Measurements from ENCODE around the gene SLC37A1. TPM values are rescaled to one million over a fixed set of nuclear protein-coding genes. Genes with fewer than 3 reads are reported as not detected.
"Not testable (repeated sequence)": the region's sequence is repeated elsewhere in the genome, so short reads cannot be mapped to it uniquely, and the experiment has no call there.

The SLC37A1 gene
- total RNA-seq, 1 donor from 2014 or later, result 13.5 TPM

DNA sequence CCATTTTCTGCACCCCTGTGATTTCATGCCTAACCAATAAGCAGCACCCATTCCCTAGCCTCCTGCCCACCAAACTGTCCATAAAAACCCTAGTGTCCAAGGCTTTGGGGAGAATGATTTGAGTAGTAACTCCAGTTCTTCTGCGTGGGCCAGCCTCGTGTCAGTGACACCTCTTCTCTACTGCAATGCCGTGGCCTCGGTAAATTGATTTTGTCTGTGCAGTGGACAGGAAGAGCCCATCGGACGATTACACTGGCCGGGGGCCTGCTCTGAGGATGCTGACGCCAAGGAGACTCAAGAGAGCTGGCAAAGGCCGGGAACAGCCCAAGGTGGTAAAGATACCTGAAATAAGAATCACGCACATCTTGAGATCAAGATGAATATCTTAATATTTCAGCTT is 47.0 kb upstream of the SLC37A1 start:
- peaks cover 10% of the 10 kb centered on the region for H3K27me3 Mint-ChIP-seq (ENCODE audit: unreplicated experiment)
- H3K9me3 Mint-ChIP-seq (ENCODE audit: unreplicated experiment), result no peaks in the 10 kb centered on the region
- no peaks in the 10 kb centered on the region for H3K36me3 Mint-ChIP-seq (ENCODE audit: unreplicated experiment)
- H3K4me1 Mint-ChIP-seq (ENCODE audit: unreplicated experiment), result peaks cover 15% of the 10 kb centered on the region
- TF ChIP-seq, protein P1, sequence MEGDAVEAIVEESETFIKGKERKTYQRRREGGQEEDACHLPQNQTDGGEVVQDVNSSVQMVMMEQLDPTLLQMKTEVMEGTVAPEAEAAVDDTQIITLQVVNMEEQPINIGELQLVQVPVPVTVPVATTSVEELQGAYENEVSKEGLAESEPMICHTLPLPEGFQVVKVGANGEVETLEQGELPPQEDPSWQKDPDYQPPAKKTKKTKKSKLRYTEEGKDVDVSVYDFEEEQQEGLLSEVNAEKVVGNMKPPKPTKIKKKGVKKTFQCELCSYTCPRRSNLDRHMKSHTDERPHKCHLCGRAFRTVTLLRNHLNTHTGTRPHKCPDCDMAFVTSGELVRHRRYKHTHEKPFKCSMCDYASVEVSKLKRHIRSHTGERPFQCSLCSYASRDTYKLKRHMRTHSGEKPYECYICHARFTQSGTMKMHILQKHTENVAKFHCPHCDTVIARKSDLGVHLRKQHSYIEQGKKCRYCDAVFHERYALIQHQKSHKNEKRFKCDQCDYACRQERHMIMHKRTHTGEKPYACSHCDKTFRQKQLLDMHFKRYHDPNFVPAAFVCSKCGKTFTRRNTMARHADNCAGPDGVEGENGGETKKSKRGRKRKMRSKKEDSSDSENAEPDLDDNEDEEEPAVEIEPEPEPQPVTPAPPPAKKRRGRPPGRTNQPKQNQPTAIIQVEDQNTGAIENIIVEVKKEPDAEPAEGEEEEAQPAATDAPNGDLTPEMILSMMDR (IDR thresholded peaks at IDR 0.05), result no peak
- no peak overlapping the region for H3K4me3 Mint-ChIP-seq (ENCODE audit: unreplicated experiment)
- no peak overlapping the region for H3K27ac Mint-ChIP-seq (ENCODE audit: unreplicated experiment)
- no peak for DNase-seq (ENCODE audit: extremely low spot score, unreplicated experiment)

DNA sequence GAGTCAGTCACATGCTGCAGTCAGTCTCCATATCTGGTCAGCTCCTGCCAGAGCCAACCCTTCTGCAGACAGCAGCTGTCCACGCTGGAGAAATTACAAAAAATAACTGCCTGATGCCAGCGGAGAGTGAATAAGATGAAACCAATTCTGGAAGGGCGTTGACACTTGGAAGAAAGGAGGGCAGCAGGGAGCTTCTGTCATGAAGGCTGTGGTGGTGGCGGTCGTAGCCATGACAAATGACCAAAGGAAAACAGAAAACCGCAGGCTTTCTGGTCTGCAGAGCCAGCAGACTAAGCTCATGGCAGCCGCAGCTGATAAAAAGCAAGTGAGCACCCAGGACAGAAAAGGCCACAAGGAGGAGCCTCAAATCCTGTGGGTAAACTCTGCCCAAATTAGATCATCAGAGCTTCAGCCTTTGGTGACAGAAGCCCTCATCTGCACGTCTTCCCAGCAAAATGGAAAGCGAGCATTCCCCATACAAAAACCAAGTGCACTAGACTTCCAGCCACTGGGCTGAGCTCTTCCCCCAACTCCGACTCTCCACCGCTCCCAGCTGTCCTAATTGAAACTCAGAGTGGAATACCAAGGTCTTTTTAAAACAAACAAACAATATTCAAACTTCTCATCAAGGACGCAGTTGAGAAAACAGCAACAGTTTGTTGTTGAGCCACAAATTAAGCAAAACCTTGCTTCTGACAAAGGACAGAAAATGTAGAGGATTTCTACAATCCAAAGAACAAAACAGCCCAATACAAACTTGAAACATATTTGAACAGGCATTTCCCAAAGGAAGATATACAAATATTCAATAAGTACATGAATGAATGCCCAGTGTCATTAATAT is 46.3 kb upstream of the SLC37A1 start:
- no peak for DNase-seq (ENCODE audit: extremely low spot score, unreplicated experiment)
- Mint-ChIP-seq H3K9me3 (ENCODE audit: unreplicated experiment) (no peaks in the 10 kb centered on the region), H3K4me3 (ENCODE audit: unreplicated experiment) (no peak overlapping the region), H3K4me1 (ENCODE audit: unreplicated experiment) (peaks cover 15% of the 10 kb centered on the region), H3K27me3 (ENCODE audit: unreplicated experiment) (peaks cover 10% of the 10 kb centered on the region), H3K36me3 (ENCODE audit: unreplicated experiment) (no peaks in the 10 kb centered on the region), H3K27ac (ENCODE audit: unreplicated experiment) (no peak overlapping the region)
- TF ChIP-seq, protein P1 (IDR thresholded peaks at IDR 0.05), result no peak

DNA sequence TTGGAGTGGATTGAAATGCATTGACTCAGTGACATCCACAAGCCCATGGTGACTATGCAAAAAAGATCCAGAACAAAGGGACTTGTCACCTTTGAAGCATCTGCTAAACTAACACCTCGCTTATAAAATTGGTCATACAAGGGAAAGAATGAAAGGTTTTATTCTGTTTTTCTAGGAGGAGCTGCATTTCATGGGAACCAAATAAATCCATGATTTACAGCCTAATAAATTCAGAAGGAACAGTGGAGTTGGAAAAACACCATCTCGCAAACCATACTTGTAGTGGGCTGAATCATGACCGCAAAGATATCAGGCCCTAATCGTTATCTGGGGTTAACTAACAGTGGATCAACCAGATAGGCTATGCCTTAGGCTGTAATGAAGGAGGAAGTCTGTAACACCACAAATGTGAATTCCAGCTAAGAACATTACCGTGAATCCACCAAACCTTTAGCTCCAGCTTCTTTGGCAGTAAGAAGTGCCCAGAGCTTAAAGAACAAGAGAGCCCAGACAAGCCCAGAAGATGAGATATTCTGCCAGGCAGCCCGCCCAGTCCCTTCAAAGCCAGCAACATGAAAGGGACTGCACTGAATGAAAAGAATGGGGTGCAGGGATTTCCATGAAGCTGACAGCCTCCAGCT is 45.0 kb upstream of the SLC37A1 start:
- Mint-ChIP-seq H3K27ac (ENCODE audit: unreplicated experiment) (no peak overlapping the region), H3K4me1 (ENCODE audit: unreplicated experiment) (peaks cover 16% of the 10 kb centered on the region), H3K4me3 (ENCODE audit: unreplicated experiment) (no peak overlapping the region), H3K36me3 (ENCODE audit: unreplicated experiment) (no peaks in the 10 kb centered on the region), H3K9me3 (ENCODE audit: unreplicated experiment) (no peaks in the 10 kb centered on the region), H3K27me3 (ENCODE audit: unreplicated experiment) (peaks cover 10% of the 10 kb centered on the region)
- no peak for DNase-seq (ENCODE audit: extremely low spot score, unreplicated experiment)
- TF ChIP-seq, protein P1 (IDR thresholded peaks at IDR 0.05), result no peak

DNA sequence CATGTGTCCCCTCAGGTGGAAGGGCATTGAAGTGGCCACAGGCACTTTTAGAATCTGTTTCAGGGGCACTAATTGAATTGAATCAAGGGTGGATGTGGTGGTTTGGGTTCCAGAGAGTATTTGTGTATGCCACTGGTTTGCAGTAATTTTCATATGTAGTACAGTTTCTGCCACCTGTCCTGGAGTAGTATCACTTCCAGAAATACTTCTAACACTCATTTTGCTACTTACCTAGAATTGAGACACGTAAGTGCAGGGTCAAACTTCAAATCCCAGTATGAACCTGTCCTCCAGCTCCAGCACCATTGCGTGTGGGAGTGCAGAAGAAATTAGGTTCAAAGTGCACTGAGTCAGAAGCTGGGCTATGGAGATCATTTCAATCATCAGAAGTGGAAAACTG is 44.4 kb upstream of the SLC37A1 start:
- Mint-ChIP-seq H3K9me3 (ENCODE audit: unreplicated experiment) (no peaks in the 10 kb centered on the region), H3K36me3 (ENCODE audit: unreplicated experiment) (no peaks in the 10 kb centered on the region), H3K27ac (ENCODE audit: unreplicated experiment) (no peak overlapping the region)

DNA sequence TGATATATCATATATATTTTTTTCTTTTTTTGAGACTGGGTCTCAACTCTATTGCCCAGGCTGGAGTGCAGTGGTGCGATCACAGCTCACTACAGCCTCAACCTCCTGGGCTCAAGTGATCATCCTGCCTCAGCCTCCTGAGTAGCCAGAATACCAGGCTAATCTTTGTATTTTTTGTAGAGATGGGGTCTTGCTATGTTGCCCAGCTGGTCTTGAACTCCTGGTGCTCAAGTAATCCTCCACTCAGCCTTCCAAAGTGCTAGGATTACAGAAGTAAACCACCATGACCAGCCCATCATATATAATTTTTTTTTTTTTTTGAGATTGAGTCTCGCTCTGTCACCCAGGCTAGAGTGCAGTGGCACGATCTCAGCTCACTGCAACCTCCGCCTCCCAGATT is 43.9 kb upstream of the SLC37A1 start:
- Mint-ChIP-seq H3K27me3 (ENCODE audit: unreplicated experiment) (peaks cover 10% of the 10 kb centered on the region), H3K4me1 (ENCODE audit: unreplicated experiment) (peaks cover 23% of the 10 kb centered on the region)
- H3K4me3 Mint-ChIP-seq (ENCODE audit: unreplicated experiment); DNase-seq (ENCODE audit: extremely low spot score, unreplicated experiment); H3K36me3 Mint-ChIP-seq (ENCODE audit: unreplicated experiment); H3K27ac Mint-ChIP-seq (ENCODE audit: unreplicated experiment); H3K9me3 Mint-ChIP-seq (ENCODE audit: unreplicated experiment): not testable (repeated sequence)

More for the DNA sequence above, 44.4 kb upstream of the SLC37A1 start:
- H3K4me1 Mint-ChIP-seq (ENCODE audit: unreplicated experiment), result peaks cover 20% of the 10 kb centered on the region
- peaks cover 10% of the 10 kb centered on the region for H3K27me3 Mint-ChIP-seq (ENCODE audit: unreplicated experiment)
- H3K4me3 Mint-ChIP-seq (ENCODE audit: unreplicated experiment), result no peak overlapping the region
- TF ChIP-seq, protein P1 (IDR thresholded peaks at IDR 0.05), result no peak
- DNase-seq (ENCODE audit: extremely low spot score, unreplicated experiment), result no peak

Measured in osteocyte (in vitro differentiated cells).